Measurements from ENCODE around the gene SRC. TPM values are rescaled to one million over a fixed set of nuclear protein-coding genes. Genes with fewer than 3 reads are reported as not detected.

SRC gene
- total RNA-seq, 1 donor from 2014 or later, result 7.8 TPM

GRCh38 chr20:37305079-37305478 is 40.9 kb upstream of the SRC start:
- Histone ChIP-seq H3K9ac (ENCODE audit: low read depth in 1 of 3, low read length in 3 of 3) (no peak overlapping the region), H3K4me1 (ENCODE audit: control insufficient read depth in 3 of 3, insufficient read depth in 3 of 3, low read length in 3 of 3) (peaks cover 0 to 3% (median 3%) of the 10 kb centered on the region in 3 donors), H3K4me3 (ENCODE audit: low read length in 3 of 3) (no peak overlapping the region), H3K27me3 (ENCODE audit: control insufficient read depth in 3 of 3, insufficient read depth in 3 of 3, low read length in 3 of 3) (no peaks in the 10 kb centered on the region), H3K9me3 (ENCODE audit: control insufficient read depth in 3 of 3, low read length in 3 of 3) (no peaks in the 10 kb centered on the region), H3K36me3 (ENCODE audit: control insufficient read depth in 3 of 3, insufficient read depth in 3 of 3, low read length in 3 of 3) (peaks cover 16 to 56% (median 43%) of the 10 kb centered on the region in 3 donors), H3K27ac (ENCODE audit: low read depth, low read length) (no peak overlapping the region)

GRCh38 chr20:37305839-37306238 is 40.1 kb upstream of the SRC start:
- H3K27me3 ChIP-seq (ENCODE audit: control insufficient read depth in 3 of 3, insufficient read depth in 3 of 3, low read length in 3 of 3), result no peaks in the 10 kb centered on the region
- H3K4me1 ChIP-seq (ENCODE audit: control insufficient read depth in 3 of 3, insufficient read depth in 3 of 3, low read length in 3 of 3), result peaks cover 0 to 3% (median 3%) of the 10 kb centered on the region in 3 donors
- H3K27ac ChIP-seq (ENCODE audit: low read depth, low read length), result no peak overlapping the region
- H3K36me3 ChIP-seq (ENCODE audit: control insufficient read depth in 3 of 3, insufficient read depth in 3 of 3, low read length in 3 of 3), result peaks cover 22 to 56% (median 46%) of the 10 kb centered on the region in 3 donors
- H3K9me3 ChIP-seq (ENCODE audit: control insufficient read depth in 3 of 3, low read length in 3 of 3), result no peaks in the 10 kb centered on the region
- no peak overlapping the region for H3K4me3 ChIP-seq (ENCODE audit: low read length in 3 of 3)
- H3K9ac ChIP-seq (ENCODE audit: low read depth in 1 of 3, low read length in 3 of 3), result no peak overlapping the region

GRCh38 chr20:37308086-37309050 is 37.6 kb upstream of the SRC start:
- Histone ChIP-seq H3K9me3 (ENCODE audit: control insufficient read depth in 3 of 3, low read length in 3 of 3) (no peaks in the 10 kb centered on the region), H3K4me3 (ENCODE audit: low read length in 3 of 3) (no peak overlapping the region), H3K27me3 (ENCODE audit: control insufficient read depth in 3 of 3, insufficient read depth in 3 of 3, low read length in 3 of 3) (no peaks in the 10 kb centered on the region), H3K27ac (ENCODE audit: low read depth, low read length) (no peak overlapping the region), H3K9ac (ENCODE audit: low read depth in 1 of 3, low read length in 3 of 3) (no peak overlapping the region), H3K36me3 (ENCODE audit: control insufficient read depth in 3 of 3, insufficient read depth in 3 of 3, low read length in 3 of 3) (peaks cover 18 to 38% (median 32%) of the 10 kb centered on the region in 3 donors), H3K4me1 (ENCODE audit: control insufficient read depth in 3 of 3, insufficient read depth in 3 of 3, low read length in 3 of 3) (peaks cover 2 to 3% (median 3%) of the 10 kb centered on the region in 3 donors)

GRCh38 chr20:37309290-37309689 is 36.6 kb upstream of the SRC start:
- H3K9ac ChIP-seq (ENCODE audit: low read depth in 1 of 3, low read length in 3 of 3), result no peak overlapping the region
- peaks cover 18 to 34% (median 30%) of the 10 kb centered on the region in 3 donors for H3K36me3 ChIP-seq (ENCODE audit: control insufficient read depth in 3 of 3, insufficient read depth in 3 of 3, low read length in 3 of 3)
- no peaks in the 10 kb centered on the region for H3K27me3 ChIP-seq (ENCODE audit: control insufficient read depth in 3 of 3, insufficient read depth in 3 of 3, low read length in 3 of 3)
- H3K4me3 ChIP-seq (ENCODE audit: low read length in 3 of 3), result no peak overlapping the region
- H3K27ac ChIP-seq (ENCODE audit: low read depth, low read length), result no peak overlapping the region
- H3K9me3 ChIP-seq (ENCODE audit: control insufficient read depth in 3 of 3, low read length in 3 of 3), result no peaks in the 10 kb centered on the region
- H3K4me1 ChIP-seq (ENCODE audit: control insufficient read depth in 3 of 3, insufficient read depth in 3 of 3, low read length in 3 of 3), result peaks cover 9 to 11% (median 10%) of the 10 kb centered on the region in 3 donors

GRCh38 chr20:37309936-37310590 is 35.9 kb upstream of the SRC start:
- Histone ChIP-seq H3K4me1 (ENCODE audit: control insufficient read depth in 3 of 3, insufficient read depth in 3 of 3, low read length in 3 of 3) (peaks cover 15 to 17% (median 17%) of the 10 kb centered on the region in 3 donors), H3K36me3 (ENCODE audit: control insufficient read depth in 3 of 3, insufficient read depth in 3 of 3, low read length in 3 of 3) (peaks cover 19 to 29% (median 27%) of the 10 kb centered on the region in 3 donors), H3K4me3 (ENCODE audit: low read length in 3 of 3) (no peak overlapping the region), H3K27me3 (ENCODE audit: control insufficient read depth in 3 of 3, insufficient read depth in 3 of 3, low read length in 3 of 3) (no peaks in the 10 kb centered on the region), H3K9ac (ENCODE audit: low read depth in 1 of 3, low read length in 3 of 3) (no peak overlapping the region), H3K27ac (ENCODE audit: low read depth, low read length) (no peak overlapping the region), H3K9me3 (ENCODE audit: control insufficient read depth in 3 of 3, low read length in 3 of 3) (no peaks in the 10 kb centered on the region)

- Histone ChIP-seq H3K27ac (ENCODE audit: low read depth, low read length) (no peak overlapping the region), H3K4me1 (ENCODE audit: control insufficient read depth in 3 of 3, insufficient read depth in 3 of 3, low read length in 3 of 3) (peaks cover 22 to 26% (median 24%) of the 10 kb centered on the region in 3 donors), H3K4me3 (ENCODE audit: low read length in 3 of 3) (no peak overlapping the region), H3K9me3 (ENCODE audit: control insufficient read depth in 3 of 3, low read length in 3 of 3) (no peaks in the 10 kb centered on the region), H3K36me3 (ENCODE audit: control insufficient read depth in 3 of 3, insufficient read depth in 3 of 3, low read length in 3 of 3) (peaks cover 23 to 30% (median 30%) of the 10 kb centered on the region in 3 donors), H3K27me3 (ENCODE audit: control insufficient read depth in 3 of 3, insufficient read depth in 3 of 3, low read length in 3 of 3) (no peaks in the 10 kb centered on the region), H3K9ac (ENCODE audit: low read depth in 1 of 3, low read length in 3 of 3) (no peak overlapping the region)
Observed at GRCh38 chr20:37310951-37311350, 35.0 kb upstream of the SRC start.

GRCh38 chr20:37311710-37312355 is 34.1 kb upstream of the SRC start:
- Histone ChIP-seq H3K9me3 (ENCODE audit: control insufficient read depth in 3 of 3, low read length in 3 of 3) (no peaks in the 10 kb centered on the region), H3K4me1 (ENCODE audit: control insufficient read depth in 3 of 3, insufficient read depth in 3 of 3, low read length in 3 of 3) (peaks cover 22 to 33% (median 24%) of the 10 kb centered on the region in 3 donors), H3K36me3 (ENCODE audit: control insufficient read depth in 3 of 3, insufficient read depth in 3 of 3, low read length in 3 of 3) (peaks cover 32 to 38% (median 36%) of the 10 kb centered on the region in 3 donors), H3K4me3 (ENCODE audit: low read length in 3 of 3) (no peak overlapping the region), H3K27ac (ENCODE audit: low read depth, low read length) (no peak overlapping the region), H3K27me3 (ENCODE audit: control insufficient read depth in 3 of 3, insufficient read depth in 3 of 3, low read length in 3 of 3) (no peaks in the 10 kb centered on the region), H3K9ac (ENCODE audit: low read depth in 1 of 3, low read length in 3 of 3) (no peak overlapping the region)

GRCh38 chr20:37313546-37314091 is 32.3 kb upstream of the SRC start:
- Histone ChIP-seq H3K27ac (ENCODE audit: low read depth, low read length) (no peak overlapping the region), H3K4me1 (ENCODE audit: control insufficient read depth in 3 of 3, insufficient read depth in 3 of 3, low read length in 3 of 3) (peaks cover 19 to 32% (median 24%) of the 10 kb centered on the region in 3 donors), H3K4me3 (ENCODE audit: low read length in 3 of 3) (no peak overlapping the region), H3K9me3 (ENCODE audit: control insufficient read depth in 3 of 3, low read length in 3 of 3) (no peaks in the 10 kb centered on the region), H3K27me3 (ENCODE audit: control insufficient read depth in 3 of 3, insufficient read depth in 3 of 3, low read length in 3 of 3) (no peaks in the 10 kb centered on the region), H3K36me3 (ENCODE audit: control insufficient read depth in 3 of 3, insufficient read depth in 3 of 3, low read length in 3 of 3) (peaks cover 35 to 40% (median 40%) of the 10 kb centered on the region in 3 donors), H3K9ac (ENCODE audit: low read depth in 1 of 3, low read length in 3 of 3) (peak overlapping the region in 2 of 3 donors; percentile 12 to 57)

- Histone ChIP-seq H3K4me1 (ENCODE audit: control insufficient read depth in 3 of 3, insufficient read depth in 3 of 3, low read length in 3 of 3) (peaks cover 19 to 30% (median 24%) of the 10 kb centered on the region in 3 donors), H3K27me3 (ENCODE audit: control insufficient read depth in 3 of 3, insufficient read depth in 3 of 3, low read length in 3 of 3) (no peaks in the 10 kb centered on the region), H3K4me3 (ENCODE audit: low read length in 3 of 3) (no peak overlapping the region), H3K36me3 (ENCODE audit: control insufficient read depth in 3 of 3, insufficient read depth in 3 of 3, low read length in 3 of 3) (peaks cover 34 to 40% (median 35%) of the 10 kb centered on the region in 3 donors), H3K9ac (ENCODE audit: low read depth in 1 of 3, low read length in 3 of 3) (peak overlapping the region in 2 of 3 donors; percentile 12 to 57), H3K9me3 (ENCODE audit: control insufficient read depth in 3 of 3, low read length in 3 of 3) (no peaks in the 10 kb centered on the region), H3K27ac (ENCODE audit: low read depth, low read length) (peak overlapping the region; percentile 49)
Observed at GRCh38 chr20:37314099-37314498, 31.8 kb upstream of the SRC start.

Measured in skeletal muscle tissue (tissue), 4 donors.